ENCODE results near the gene LIPE. TPM values are rescaled to one million over a fixed set of nuclear protein-coding genes. Genes with fewer than 3 reads are reported as not detected.
"Not testable (repeated sequence)": the region's sequence is repeated elsewhere in the genome, so short reads cannot be mapped to it uniquely, and the experiment has no call there.

LIPE gene
- polyA plus RNA-seq, 1 experiment: 3.3 TPM

DNA sequence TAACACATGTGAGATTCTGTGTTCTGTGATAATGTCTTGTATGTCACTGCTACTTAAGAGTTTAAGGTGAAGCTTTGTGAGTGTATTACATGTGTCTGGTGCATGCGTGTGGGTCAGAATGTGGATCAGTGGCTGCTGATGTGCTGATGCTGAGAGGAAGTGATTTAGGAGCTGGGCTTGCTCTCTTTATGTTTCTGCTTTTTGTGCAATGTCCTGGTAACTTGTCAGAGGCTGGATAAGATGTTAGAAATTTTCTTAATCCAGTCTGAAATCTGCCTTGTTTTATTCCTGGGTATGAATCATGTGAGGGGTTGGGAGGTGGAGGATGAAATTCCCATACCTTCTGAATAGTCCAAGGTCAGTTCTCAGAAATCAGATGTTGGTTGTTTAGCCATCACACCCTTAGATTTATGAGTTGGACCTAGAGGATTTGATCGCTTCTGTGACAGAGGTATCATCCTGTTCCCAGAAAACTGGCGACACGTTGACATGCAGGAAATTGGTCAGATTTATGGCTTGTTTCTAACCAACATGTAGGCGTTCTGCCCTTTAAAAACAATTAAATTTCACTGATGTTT, 40.1 kb upstream of the LIPE start:
- ChIA-PET POLR2A (no interaction called here), CTCF (interaction anchor here (0.8 to 3.0 kb wide), 9 partner anchors 8 to 226 kb away, joined by 3 to 17 read pairs (median 7); partner anchors contain the start of gene CEACAM1)

DNA sequence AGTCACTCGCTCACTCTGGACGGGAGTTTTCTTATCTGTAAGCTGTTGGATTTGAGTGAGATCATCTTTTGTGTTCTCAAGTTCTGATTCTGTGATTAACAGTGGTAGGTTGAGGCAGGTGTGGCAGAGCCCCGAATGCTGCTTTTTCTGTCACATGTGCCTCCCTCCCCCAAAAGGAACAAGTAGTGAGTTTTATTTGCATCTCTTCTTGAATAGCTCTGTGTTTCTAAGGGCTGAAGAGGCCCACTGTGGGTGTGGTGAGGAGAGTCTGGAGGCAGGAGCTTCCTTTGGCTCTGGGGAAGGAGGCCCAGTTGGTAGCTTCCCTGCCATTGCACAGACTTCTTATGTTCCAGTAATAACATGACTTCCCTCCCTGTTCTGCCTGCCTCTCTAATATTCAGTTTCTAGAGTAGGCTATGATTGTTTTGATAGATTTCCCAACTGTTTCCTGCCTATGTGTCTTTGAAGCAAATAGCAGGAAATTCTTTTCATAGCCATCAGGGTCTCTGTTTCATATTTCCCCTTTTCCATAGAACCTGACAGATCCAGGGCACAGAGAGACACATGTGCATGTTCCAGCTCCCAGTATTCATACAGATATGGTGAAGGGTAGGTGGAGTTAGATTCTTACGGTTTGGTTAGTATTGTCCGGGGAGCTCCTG, 39.5 kb upstream of the LIPE start:
- TF ChIP-seq, protein P1, sequence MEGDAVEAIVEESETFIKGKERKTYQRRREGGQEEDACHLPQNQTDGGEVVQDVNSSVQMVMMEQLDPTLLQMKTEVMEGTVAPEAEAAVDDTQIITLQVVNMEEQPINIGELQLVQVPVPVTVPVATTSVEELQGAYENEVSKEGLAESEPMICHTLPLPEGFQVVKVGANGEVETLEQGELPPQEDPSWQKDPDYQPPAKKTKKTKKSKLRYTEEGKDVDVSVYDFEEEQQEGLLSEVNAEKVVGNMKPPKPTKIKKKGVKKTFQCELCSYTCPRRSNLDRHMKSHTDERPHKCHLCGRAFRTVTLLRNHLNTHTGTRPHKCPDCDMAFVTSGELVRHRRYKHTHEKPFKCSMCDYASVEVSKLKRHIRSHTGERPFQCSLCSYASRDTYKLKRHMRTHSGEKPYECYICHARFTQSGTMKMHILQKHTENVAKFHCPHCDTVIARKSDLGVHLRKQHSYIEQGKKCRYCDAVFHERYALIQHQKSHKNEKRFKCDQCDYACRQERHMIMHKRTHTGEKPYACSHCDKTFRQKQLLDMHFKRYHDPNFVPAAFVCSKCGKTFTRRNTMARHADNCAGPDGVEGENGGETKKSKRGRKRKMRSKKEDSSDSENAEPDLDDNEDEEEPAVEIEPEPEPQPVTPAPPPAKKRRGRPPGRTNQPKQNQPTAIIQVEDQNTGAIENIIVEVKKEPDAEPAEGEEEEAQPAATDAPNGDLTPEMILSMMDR (IDR thresholded peaks at IDR 0.05; ENCODE audit: insufficient read depth, low read depth, low read length): no peak
- Histone ChIP-seq H3K4me3 (ENCODE audit: low read depth, low read length) (no peak overlapping the region), H3K36me3 (ENCODE audit: control insufficient read depth, insufficient read depth, low read length) (no peaks in the 10 kb centered on the region), H3K27me3 (ENCODE audit: control insufficient read depth, insufficient read depth, low read length) (peaks cover 2% of the 10 kb centered on the region; the same call in 1 of the 2 replicates)
- POLR2A ChIA-PET: no interaction called here
- CTCF ChIA-PET: interaction anchor here (0.8 to 3.0 kb wide), 9 partner anchors 9 to 227 kb away, joined by 3 to 17 read pairs (median 7); partner anchors contain the start of gene CEACAM1
- DNase-seq (ENCODE audit: low read depth): no peak

More for the DNA sequence above, 40.1 kb upstream of the LIPE start:
- no peaks in the 10 kb centered on the region; the same call in 1 of the 2 replicates for H3K27me3 ChIP-seq (ENCODE audit: control insufficient read depth, insufficient read depth, low read length)
- H3K36me3 ChIP-seq (ENCODE audit: control insufficient read depth, insufficient read depth, low read length): no peaks in the 10 kb centered on the region
- TF ChIP-seq, protein P1 (IDR thresholded peaks at IDR 0.05; ENCODE audit: insufficient read depth, low read depth, low read length): no peak
- no peak overlapping the region for H3K4me3 ChIP-seq (ENCODE audit: low read depth, low read length)
- no peak for DNase-seq (ENCODE audit: low read depth)

DNA sequence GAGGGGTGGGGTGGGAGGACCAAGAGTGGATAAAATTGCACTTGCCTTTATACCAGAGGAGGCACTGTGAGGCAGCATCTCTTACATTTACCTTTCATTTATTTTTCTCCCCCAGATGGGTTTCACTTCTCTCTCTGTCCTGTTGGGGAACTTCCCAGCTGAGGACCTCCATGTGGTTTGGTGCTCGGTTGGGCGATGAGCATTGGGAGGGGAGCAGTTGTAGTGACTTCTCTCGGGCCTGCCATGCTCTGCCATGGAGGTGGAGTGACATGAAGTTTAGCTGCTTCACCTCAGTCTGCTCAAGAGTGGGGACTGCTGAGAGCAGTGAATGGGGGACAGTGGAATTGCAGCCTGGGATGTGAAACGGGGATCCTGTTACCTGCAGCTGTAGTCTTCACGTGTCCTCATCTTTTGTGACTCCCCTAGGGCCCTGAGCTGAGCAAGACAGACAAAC, 38.7 kb upstream of the LIPE start:
- H3K36me3 ChIP-seq (ENCODE audit: control insufficient read depth, insufficient read depth, low read length): no peaks in the 10 kb centered on the region
- H3K27me3 ChIP-seq (ENCODE audit: control insufficient read depth, insufficient read depth, low read length): peaks cover 2% of the 10 kb centered on the region; the same call in 1 of the 2 replicates
- CTCF ChIA-PET: interaction anchor here (1.0 to 3.0 kb wide), 7 partner anchors 10 to 65 kb away, joined by 3 to 17 read pairs (median 8); partner anchors contain the start of gene CEACAM1
- H3K4me3 ChIP-seq (ENCODE audit: low read depth, low read length): no peak overlapping the region
- no peak for DNase-seq (ENCODE audit: low read depth)
- POLR2A ChIA-PET: no interaction called here
- TF ChIP-seq, protein P1 (IDR thresholded peaks at IDR 0.05; ENCODE audit: insufficient read depth, low read depth, low read length): no peak

DNA sequence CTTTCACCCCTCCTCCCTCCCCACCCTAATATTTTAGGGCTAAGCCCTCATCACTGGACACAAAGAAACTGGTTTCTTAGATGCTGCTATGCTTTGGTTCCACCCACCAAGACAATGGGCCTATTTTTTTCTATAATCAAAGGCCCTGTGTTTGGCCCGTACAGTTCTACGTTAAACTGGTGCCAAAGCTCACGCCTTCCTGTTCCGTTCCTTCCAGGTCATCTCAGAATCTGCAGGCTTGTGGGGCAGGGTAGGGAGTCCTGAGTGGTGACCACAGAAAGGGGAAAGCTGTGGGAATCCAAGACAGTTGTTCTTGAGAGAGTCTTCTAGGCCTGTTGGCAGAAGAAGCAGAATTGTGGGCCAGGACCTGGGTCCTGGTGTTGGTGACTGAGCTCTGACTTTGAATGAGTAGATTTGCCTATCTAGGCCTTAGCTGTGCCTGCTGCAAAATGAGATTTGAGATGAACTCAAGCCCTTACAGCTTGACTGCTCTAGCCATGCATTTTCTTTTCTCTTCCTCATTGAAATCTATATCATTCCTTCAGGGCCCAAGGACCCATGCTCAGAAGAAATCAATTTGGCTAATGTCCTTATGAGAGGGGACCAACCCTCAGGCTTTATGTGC, 34.6 kb upstream of the LIPE start:
- H3K4me3 ChIP-seq (ENCODE audit: low read depth, low read length): no peak overlapping the region
- peaks cover 2% of the 10 kb centered on the region; the same call in 1 of the 2 replicates for H3K27me3 ChIP-seq (ENCODE audit: control insufficient read depth, insufficient read depth, low read length)
- DNase-seq (ENCODE audit: low read depth): no peak
- ChIA-PET CTCF (interaction anchor here (1.0 to 1.2 kb wide), 2 partner anchors 10 to 11 kb away, joined by 3 read pairs; no protein-coding TSS in a partner anchor), POLR2A (no interaction called here)
- TF ChIP-seq, protein P1 (IDR thresholded peaks at IDR 0.05; ENCODE audit: insufficient read depth, low read depth, low read length): no peak
- H3K36me3 ChIP-seq (ENCODE audit: control insufficient read depth, insufficient read depth, low read length): no peaks in the 10 kb centered on the region

DNA sequence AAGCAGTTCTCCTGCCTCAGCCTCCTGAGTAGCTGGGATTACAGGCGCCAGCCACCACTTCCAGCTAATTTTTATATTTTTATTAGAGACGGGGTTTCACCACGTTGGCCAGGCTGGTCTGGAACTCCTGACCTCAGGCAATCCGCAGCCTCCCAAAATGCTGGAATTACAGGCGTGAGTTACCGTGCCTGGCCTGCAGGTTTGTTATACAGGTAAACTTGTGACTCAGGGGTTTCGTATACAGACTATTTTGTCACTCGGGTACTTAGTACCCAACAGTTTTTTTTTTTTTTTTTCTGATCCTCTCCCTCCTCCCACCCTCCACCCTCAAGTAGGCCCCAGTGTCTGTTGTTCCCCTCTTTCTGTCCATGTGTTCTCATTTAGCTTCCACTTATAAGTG, 34.0 kb upstream of the LIPE start:
- H3K36me3 ChIP-seq (ENCODE audit: control insufficient read depth, insufficient read depth, low read length); H3K27me3 ChIP-seq (ENCODE audit: control insufficient read depth, insufficient read depth, low read length); DNase-seq (ENCODE audit: low read depth); POLR2A ChIA-PET; H3K4me3 ChIP-seq (ENCODE audit: low read depth, low read length): not testable (repeated sequence)
- CTCF ChIA-PET: interaction anchor here (1.2 kb wide), 1 partner anchor 11 kb away, joined by 3 read pairs; no protein-coding TSS in a partner anchor
